Keratinocyte (primary cell): Measurements from ENCODE around the gene TSTD1. TPM values are rescaled to one million over a fixed set of nuclear protein-coding genes. Genes with fewer than 3 reads are reported as not detected.

ENCODE experiments used
- DNase-seq: peaks from one replicate; pipeline ENCODE4 v3.0.0-alpha.2; 2011; ENCODE audit warnings: low read depth, missing footprints, low spot score
- FAIRE-seq: peaks from 2 replicates; lab custom pipeline; 2011; peaks lifted over from hg19 to GRCh38; lab: Jason Lieb, UNC
- H2AFZ ChIP-seq: 2 replicates; pipeline ENCODE4 v1.6.0; 2012; ENCODE audit warnings: low read length, control low read depth, inconsistent platforms; ENCODE audit not compliant: control insufficient read depth
- H3K27ac ChIP-seq: 2 replicates; pipeline ENCODE4 v1.5.1; 2011; ENCODE audit warnings: low read length; ENCODE audit not compliant: control insufficient read depth, insufficient read depth
- H3K27me3 ChIP-seq: 3 replicates; pipeline ENCODE4 v1.6.0; 2011; ENCODE audit warnings: low read length; ENCODE audit not compliant: control insufficient read depth, insufficient read depth; ENCODE audit errors: extremely low read depth
- H3K36me3 ChIP-seq, 2 experiments: 2 replicates in 1 of 2; 3 replicates in 1 of 2; pipeline ENCODE4 v1.5.1; 2011; ENCODE audit warnings: low read length in 2 of 2, mild to moderate bottlenecking in 1 of 2; ENCODE audit not compliant: control insufficient read depth in 2 of 2, insufficient read depth in 2 of 2; ENCODE audit errors: extremely low read depth in 1 of 2
- H3K4me1 ChIP-seq: 3 replicates; pipeline ENCODE4 v1.5.1; 2011; ENCODE audit warnings: low read length; ENCODE audit not compliant: control insufficient read depth, insufficient read depth; ENCODE audit errors: extremely low read depth
- H3K4me2 ChIP-seq: 3 replicates; pipeline ENCODE4 v1.6.0; 2011; ENCODE audit warnings: low read depth, low read length; ENCODE audit not compliant: control insufficient read depth, insufficient read depth; ENCODE audit errors: extremely low read depth
- H3K4me3 ChIP-seq, 3 experiments: fragments of 200-600 bp in 1 of 3; sonication (generic) in 1 of 3; 2 replicates in 2 of 3; 3 replicates in 1 of 3; pipeline ENCODE4 v1.5.1; 2011 to 2016; ENCODE audit warnings: low read length in 3 of 3, mild to moderate bottlenecking in 3 of 3, control low read depth in 2 of 3, inconsistent platforms in 1 of 3, low read depth in 1 of 3, mixed read lengths in 1 of 3, mixed run types in 1 of 3, moderate library complexity in 1 of 3; ENCODE audit not compliant: control insufficient read depth in 2 of 3, insufficient read depth in 2 of 3; ENCODE audit errors: extremely low read depth in 1 of 3
- H3K79me2 ChIP-seq: 2 replicates; pipeline ENCODE4 v1.6.0; 2012; ENCODE audit warnings: low read length; ENCODE audit not compliant: control insufficient read depth, insufficient read depth
- H3K9ac ChIP-seq: 3 replicates; pipeline ENCODE4 v1.6.0; 2011; ENCODE audit warnings: low read length; ENCODE audit not compliant: control insufficient read depth, insufficient read depth; ENCODE audit errors: extremely low read depth
- H3K9me1 ChIP-seq: 3 replicates; pipeline ENCODE4 v1.6.0; 2011; ENCODE audit warnings: low read length; ENCODE audit not compliant: control insufficient read depth, insufficient read depth; ENCODE audit errors: extremely low read depth
- H3K9me3 ChIP-seq: 2 replicates; pipeline ENCODE4 v1.5.1; 2012; ENCODE audit warnings: low read depth, low read length; ENCODE audit not compliant: control insufficient read depth
- H4K20me1 ChIP-seq: 3 replicates; pipeline ENCODE4 v1.6.0; 2011; ENCODE audit warnings: low read length; ENCODE audit not compliant: control insufficient read depth, insufficient read depth; ENCODE audit errors: extremely low read depth
- EZH2 ChIP-seq: IDR thresholded peaks from one replicate; pipeline ENCODE4 v1.6.1; 2012; ENCODE audit warnings: inconsistent platforms, mild to moderate bottlenecking, low read length, moderate library complexity
- dilution Hi-C: fragments of 300-500 bp; cut with MboI; formaldehyde crosslinking; loops from one replicate; pipeline ENCODE4 v1.7.0; 2020; ENCODE audit warnings: low sequenced_read_pairs; ENCODE audit not compliant: extremely low pct_ligation_motif_present
- polyA plus RNA-seq, 5 experiments: library from polyadenylated mRNA; depleted of rRNA in 3 of 5; stranded (reverse) in 3 of 5; stranded (forward) in 1 of 5; unstranded in 1 of 5; fragments of >200 nt; gene quantifications; 1 replicate in 1 of 5; 2 replicates in 3 of 5; 3 replicates in 1 of 5; pipeline versions ENCODE4 v1.2.1 to v1.2.3, GENCODE V29; 2011 to 2012; ENCODE audit warnings: missing spikeins in 2 of 5, low read depth in 1 of 5, low replicate concordance in 1 of 5
- TF ChIP-seq, protein P1 (sequence below), 3 experiments: IDR thresholded peaks in 1 of 3; conservative IDR thresholded peaks in 1 of 3; optimal IDR thresholded peaks in 1 of 3; 2 replicates in 2 of 3; 3 replicates in 1 of 3; pipeline versions ENCODE3 to v1.5.1; 2011; ENCODE audit warnings: low read length in 3 of 3, mild to moderate bottlenecking in 3 of 3, moderate library complexity in 2 of 3, control low read depth in 1 of 3, inconsistent platforms in 1 of 3; ENCODE audit not compliant: insufficient read depth in 2 of 3; ENCODE audit errors: extremely low read depth in 1 of 3

TSTD1 gene
- polyA plus RNA-seq, 1 donor (not counting 4 experiments of a cell fraction or from before 2014, with no cell fraction given) = 106 TPM

DNA sequence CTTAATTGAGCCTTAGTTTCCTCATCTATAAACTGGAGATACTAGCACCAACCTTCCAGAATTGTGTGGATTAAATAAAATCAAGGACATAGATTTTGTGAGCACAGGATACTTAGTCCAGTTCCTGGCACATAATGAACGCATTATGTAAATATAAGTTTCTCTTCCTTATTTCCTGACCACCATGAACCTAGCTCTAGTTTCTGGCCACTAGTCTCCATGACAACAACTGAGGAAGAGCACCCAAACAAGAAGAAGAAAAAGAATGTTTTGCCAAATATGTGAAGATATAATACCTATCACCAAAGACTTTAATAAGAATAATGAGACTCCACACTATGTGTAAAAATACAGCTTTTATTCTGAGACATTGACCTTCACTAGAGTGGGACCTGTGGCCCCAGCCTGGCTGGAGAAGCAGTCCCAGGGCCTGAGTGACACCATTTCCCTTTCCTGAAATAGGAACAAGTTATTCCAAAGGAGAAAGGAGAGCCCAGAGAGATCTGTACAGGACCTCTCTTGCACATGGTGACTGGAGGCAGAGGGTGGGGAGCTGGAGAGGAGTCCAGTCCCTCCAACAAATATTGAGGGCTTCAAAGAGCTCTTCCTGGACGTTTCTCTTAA is 8.0 kb upstream of the TSTD1 start:
- no peak for FAIRE-seq

DNA sequence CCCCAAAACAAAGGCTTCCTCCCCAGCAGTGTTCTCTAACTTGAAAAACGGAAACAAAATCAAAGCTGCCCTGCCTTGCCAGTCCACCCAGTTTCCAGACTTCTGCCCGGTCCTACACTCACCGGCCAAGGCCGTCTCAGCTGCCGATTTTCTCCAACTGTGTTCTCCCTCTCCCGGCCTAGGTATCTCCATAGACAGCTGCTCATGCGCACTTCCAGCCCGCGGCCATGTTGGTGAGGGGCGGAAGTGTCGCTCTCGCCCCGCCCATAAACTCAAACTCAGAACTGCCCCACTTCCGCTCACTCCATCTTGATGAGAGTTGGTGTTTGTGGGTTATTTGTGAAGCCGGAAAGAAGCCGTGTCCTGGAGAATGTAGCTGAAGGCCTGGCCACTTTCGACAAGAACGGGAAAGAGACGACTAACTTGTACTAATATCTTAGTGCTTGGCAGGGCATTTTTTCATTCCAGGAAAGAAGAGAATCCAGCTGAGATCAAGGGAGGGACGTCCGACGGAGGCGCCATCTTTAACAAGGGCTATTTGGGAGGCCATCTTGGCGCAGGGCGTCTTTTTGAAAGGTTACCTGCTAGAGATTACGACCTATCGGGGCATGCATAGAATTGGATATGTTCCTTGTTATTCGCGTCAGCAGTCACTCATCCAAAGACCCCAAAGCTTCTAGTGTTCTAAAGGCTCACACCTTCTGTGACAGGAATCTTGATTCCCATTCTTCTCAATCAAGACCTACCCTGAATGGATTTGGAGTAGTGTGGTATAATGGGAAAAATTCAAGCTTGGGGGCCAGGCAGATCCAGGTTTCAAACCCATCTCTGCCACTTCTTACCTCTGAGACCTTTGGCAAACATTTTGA is 7.2 kb upstream of the TSTD1 start, which contains the start of gene USF1:
USF1 (minus strand) TSS at position 242 of the 869 bp plus-strand sequence. CDS start 2,702 bp downstream, outside the sequence.
- dilution Hi-C loops = no loop called here
- H3K4me1 ChIP-seq = peaks cover 7% of the 10 kb centered on the region
- H3K79me2 ChIP-seq = peaks cover 13% of the 10 kb centered on the region
- FAIRE-seq = peak; percentile 86
- peak within 1 kb of the TSS; percentile 98 for H2AFZ ChIP-seq
- H3K27me3 ChIP-seq = no peaks in the 10 kb centered on the region
- peak within 1 kb of the TSS; percentile 64 to 88 (median 66) for H3K4me3 ChIP-seq
- peaks cover 9% of the 10 kb centered on the region for H3K9me3 ChIP-seq
- peak within 1 kb of the TSS; percentile 96 for H3K27ac ChIP-seq
- peak within 1 kb of the TSS; percentile 93 for H3K4me2 ChIP-seq
- DNase-seq = no peak
- TF ChIP-seq, protein P1, sequence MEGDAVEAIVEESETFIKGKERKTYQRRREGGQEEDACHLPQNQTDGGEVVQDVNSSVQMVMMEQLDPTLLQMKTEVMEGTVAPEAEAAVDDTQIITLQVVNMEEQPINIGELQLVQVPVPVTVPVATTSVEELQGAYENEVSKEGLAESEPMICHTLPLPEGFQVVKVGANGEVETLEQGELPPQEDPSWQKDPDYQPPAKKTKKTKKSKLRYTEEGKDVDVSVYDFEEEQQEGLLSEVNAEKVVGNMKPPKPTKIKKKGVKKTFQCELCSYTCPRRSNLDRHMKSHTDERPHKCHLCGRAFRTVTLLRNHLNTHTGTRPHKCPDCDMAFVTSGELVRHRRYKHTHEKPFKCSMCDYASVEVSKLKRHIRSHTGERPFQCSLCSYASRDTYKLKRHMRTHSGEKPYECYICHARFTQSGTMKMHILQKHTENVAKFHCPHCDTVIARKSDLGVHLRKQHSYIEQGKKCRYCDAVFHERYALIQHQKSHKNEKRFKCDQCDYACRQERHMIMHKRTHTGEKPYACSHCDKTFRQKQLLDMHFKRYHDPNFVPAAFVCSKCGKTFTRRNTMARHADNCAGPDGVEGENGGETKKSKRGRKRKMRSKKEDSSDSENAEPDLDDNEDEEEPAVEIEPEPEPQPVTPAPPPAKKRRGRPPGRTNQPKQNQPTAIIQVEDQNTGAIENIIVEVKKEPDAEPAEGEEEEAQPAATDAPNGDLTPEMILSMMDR (optimal IDR thresholded peaks at IDR 0.05 in 1 of 3, IDR thresholded peaks at IDR 0.05 in 1 of 3, conservative IDR thresholded peaks at IDR 0.05 in 1 of 3; ENCODE audit: extremely low read depth in 1 of 3, insufficient read depth in 2 of 3, low read length in 3 of 3) = no peak
- TF ChIP-seq EZH2 = no peak
- peak within 1 kb of the TSS; percentile 81 for H3K9ac ChIP-seq
- H4K20me1 ChIP-seq = no peaks in the 10 kb centered on the region
- H3K9me1 ChIP-seq = no peaks in the 10 kb centered on the region
- H3K36me3 ChIP-seq = peaks cover 7 to 8% of the 10 kb centered on the region in 2 experiments

More for the DNA sequence above, 8.0 kb upstream of the TSTD1 start:
- TF ChIP-seq EZH2 = no peak
- TF ChIP-seq, protein P1 (optimal IDR thresholded peaks at IDR 0.05 in 1 of 3, IDR thresholded peaks at IDR 0.05 in 1 of 3, conservative IDR thresholded peaks at IDR 0.05 in 1 of 3; ENCODE audit: extremely low read depth in 1 of 3, insufficient read depth in 2 of 3, low read length in 3 of 3) = no peak
- peak overlapping the region; percentile 96 for H3K27ac ChIP-seq
- H3K9ac ChIP-seq = peak overlapping the region; percentile 81
- H3K4me2 ChIP-seq = peak overlapping the region; percentile 93
- H3K9me3 ChIP-seq = peaks cover 9% of the 10 kb centered on the region
- H4K20me1 ChIP-seq = no peaks in the 10 kb centered on the region
- DNase-seq = no peak
- no peaks in the 10 kb centered on the region for H3K9me1 ChIP-seq
- peaks cover 7% of the 10 kb centered on the region for H3K4me1 ChIP-seq
- dilution Hi-C loops = no loop called here
- peaks cover 13% of the 10 kb centered on the region for H3K79me2 ChIP-seq
- no peaks in the 10 kb centered on the region for H3K27me3 ChIP-seq
- H3K36me3 ChIP-seq = peaks cover 7 to 8% of the 10 kb centered on the region in 2 experiments
- no peak overlapping the region for H2AFZ ChIP-seq
- H3K4me3 ChIP-seq = peak overlapping the region; percentile 64 to 88 (median 66)
